Keratinocyte (primary cell): ENCODE data around the gene CAPZB.

Experiments used
- CTCF ChIP-seq, 3 experiments: IDR thresholded peaks in 1 of 3; conservative IDR thresholded peaks in 1 of 3; optimal IDR thresholded peaks in 1 of 3; 2 replicates in 2 of 3; 3 replicates in 1 of 3; pipeline versions ENCODE3 to v1.5.1; 2011; ENCODE audit warnings: low read length in 3 of 3, mild to moderate bottlenecking in 3 of 3, moderate library complexity in 2 of 3, control low read depth in 1 of 3, inconsistent platforms in 1 of 3; ENCODE audit not compliant: insufficient read depth in 2 of 3; ENCODE audit errors: extremely low read depth in 1 of 3
- EZH2 ChIP-seq: IDR thresholded peaks from one replicate; pipeline ENCODE4 v1.6.1; 2012; ENCODE audit warnings: inconsistent platforms, mild to moderate bottlenecking, low read length, moderate library complexity

DNA sequence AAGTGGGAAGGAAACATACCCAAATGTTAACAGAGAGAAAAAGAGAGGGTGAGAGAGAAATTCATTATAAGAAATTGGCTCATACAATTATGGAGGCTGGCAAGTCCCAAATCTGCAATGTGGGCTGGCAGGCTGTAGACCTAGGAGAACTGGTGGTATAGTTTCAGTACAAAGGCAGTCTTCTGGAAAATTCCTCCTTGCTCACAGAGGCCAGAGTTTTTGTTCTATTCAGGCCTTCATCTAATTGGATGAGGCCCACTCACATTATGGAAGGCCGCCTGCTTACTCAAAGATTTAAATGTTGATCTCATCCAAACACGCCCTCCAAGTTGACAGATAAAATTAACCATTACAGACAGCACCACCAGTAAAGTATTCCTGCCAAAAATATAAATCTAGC is 36.1 kb upstream of the CAPZB start:
- TF ChIP-seq CTCF (optimal IDR thresholded peaks at IDR 0.05 in 1 of 3, IDR thresholded peaks at IDR 0.05 in 1 of 3, conservative IDR thresholded peaks at IDR 0.05 in 1 of 3; ENCODE audit: extremely low read depth in 1 of 3, insufficient read depth in 2 of 3, low read length in 3 of 3) (no peak), EZH2 (no peak)
